HepG2 (cell line): ENCODE data around the gene ENDOG. TPM values are rescaled to one million over a fixed set of nuclear protein-coding genes. Genes with fewer than 3 reads are reported as not detected.

ENCODE experiments used
- CEBPB ChIP-seq: IDR thresholded peaks from 2 replicates; pipeline ENCODE4 v1.6.1; 2011; ENCODE audit warnings: low read depth, low read length, improper control_type of control experiment, borderline replicate concordance
- KDM2A ChIP-seq: sonication (generic); formaldehyde crosslinking; IDR thresholded peaks from 2 replicates; pipeline ENCODE4 v1.4.0; 2020; ENCODE audit warnings: low read depth, missing genetic modification reagents, borderline replicate concordance
- MED8 ChIP-seq: sonication (generic); formaldehyde crosslinking; IDR thresholded peaks from 2 replicates; pipeline ENCODE4 v1.8.1; 2023; ENCODE audit warnings: mild to moderate bottlenecking, missing genetic modification reagents; ENCODE audit not compliant: insufficient replicate concordance
- RBFOX2 ChIP-seq: fragments of 200-400 bp; formaldehyde crosslinking; IDR thresholded peaks from 2 replicates; pipeline ENCODE4 v1.6.1; 2017; ENCODE audit warnings: low read depth, mild to moderate bottlenecking, low read length
- RXRB ChIP-seq: IDR thresholded peaks from 2 replicates; pipeline ENCODE4 v1.6.1; 2016; ENCODE audit warnings: borderline replicate concordance, missing genetic modification reagents, missing compliant biosample characterization
- SRF ChIP-seq: IDR thresholded peaks from 2 replicates; pipeline ENCODE4 v1.6.1; 2011; ENCODE audit warnings: mild to moderate bottlenecking, low read depth, low read length, moderate library complexity
- TOE1 ChIP-seq: sonication (generic); formaldehyde crosslinking; IDR thresholded peaks from 2 replicates; pipeline ENCODE4 v1.4.0; 2020; ENCODE audit warnings: mild to moderate bottlenecking, missing genetic modification reagents
- ZFP82 ChIP-seq: sonication (generic); formaldehyde crosslinking; IDR thresholded peaks from 2 replicates; pipeline ENCODE4 v1.5.1; 2020; ENCODE audit warnings: mild to moderate bottlenecking, missing genetic modification reagents, borderline replicate concordance
- ZNF224 ChIP-seq: sonication (generic); formaldehyde crosslinking; IDR thresholded peaks from 2 replicates; pipeline ENCODE4 v1.5.0; 2020; ENCODE audit warnings: mild to moderate bottlenecking, missing genetic modification reagents
- ZNF354B ChIP-seq: sonication (generic); formaldehyde crosslinking; IDR thresholded peaks from 2 replicates; pipeline ENCODE4 v1.8.0; 2022; ENCODE audit warnings: mild to moderate bottlenecking, missing genetic modification reagents
- ZNF441 ChIP-seq: sonication (generic); formaldehyde crosslinking; IDR thresholded peaks from 2 replicates; pipeline ENCODE4 v1.7.0; 2021; ENCODE audit warnings: missing genetic modification reagents, borderline replicate concordance
- ZNF841 ChIP-seq: sonication (generic); formaldehyde crosslinking; IDR thresholded peaks from 2 replicates; pipeline ENCODE4 v1.8.1; 2023; ENCODE audit warnings: missing genetic modification reagents, borderline replicate concordance
- polyA plus RNA-seq, 8 experiments: library from polyadenylated mRNA; depleted of rRNA in 3 of 8; stranded (reverse) in 7 of 8; unstranded in 1 of 8; fragments of >200 nt; fragmentation: Illumina TruSeq in 4 of 8; extraction: Trizol in 4 of 8; gene quantifications; 2 replicates each; pipeline versions ENCODE4 v1.2.1 to v1.2.3, GENCODE V29; 2011 to 2016; ENCODE audit warnings: low read depth in 4 of 8, missing spikeins in 1 of 8, mixed read lengths in 1 of 8; ENCODE audit not compliant: insufficient read depth in 1 of 8
- total RNA-seq, 5 experiments: library from RNA; depleted of rRNA; stranded (reverse); fragments of >200 nt; fragmentation: Illumina TruSeq; extraction: Trizol; gene quantifications; 2 replicates each; pipeline ENCODE4 v1.2.3, GENCODE V29; 2016; ENCODE audit warnings: low read depth in 1 of 5
- TF ChIP-seq, protein P1 (sequence below): sonication (generic); formaldehyde crosslinking; IDR thresholded peaks from 2 replicates; pipeline ENCODE4 v1.4.0; 2020; ENCODE audit warnings: missing genetic modification reagents
- TF ChIP-seq, protein P2 (sequence below): sonication (generic); formaldehyde crosslinking; IDR thresholded peaks from 2 replicates; pipeline ENCODE4 v1.8.0; 2022; ENCODE audit warnings: mild to moderate bottlenecking, missing genetic modification reagents; ENCODE audit not compliant: insufficient replicate concordance
- TF ChIP-seq, protein P3 (sequence below): sonication (generic); formaldehyde crosslinking; IDR thresholded peaks from 2 replicates; pipeline ENCODE4 v1.4.0; 2020; ENCODE audit warnings: missing genetic modification reagents, low read depth, mild to moderate bottlenecking, borderline replicate concordance
- TF ChIP-seq, protein P4 (sequence below): sonication (generic); formaldehyde crosslinking; IDR thresholded peaks from 2 replicates; pipeline ENCODE4 v1.5.0; 2020; ENCODE audit warnings: missing genetic modification reagents
- TF ChIP-seq, protein P5 (sequence below): IDR thresholded peaks from 2 replicates; pipeline ENCODE4 v1.6.1; 2016; ENCODE audit warnings: missing compliant biosample characterization, missing genetic modification reagents, borderline replicate concordance
- TF ChIP-seq, protein P6 (sequence below): sonication (generic); formaldehyde crosslinking; IDR thresholded peaks from 2 replicates; pipeline ENCODE4 v1.5.0; 2020; ENCODE audit warnings: missing genetic modification reagents
- TF ChIP-seq, protein P7 (sequence below): sonication (generic); formaldehyde crosslinking; IDR thresholded peaks from 2 replicates; pipeline ENCODE4 v1.5.1; 2020; ENCODE audit warnings: missing genetic modification reagents, mild to moderate bottlenecking, borderline replicate concordance

ENDOG gene
- total and polyA plus RNA-seq, 2 of the 13 experiments (the other 11 are each of a cell fraction or from before 2014, with no cell fraction given) = 26.3 to 28.8 TPM

DNA sequence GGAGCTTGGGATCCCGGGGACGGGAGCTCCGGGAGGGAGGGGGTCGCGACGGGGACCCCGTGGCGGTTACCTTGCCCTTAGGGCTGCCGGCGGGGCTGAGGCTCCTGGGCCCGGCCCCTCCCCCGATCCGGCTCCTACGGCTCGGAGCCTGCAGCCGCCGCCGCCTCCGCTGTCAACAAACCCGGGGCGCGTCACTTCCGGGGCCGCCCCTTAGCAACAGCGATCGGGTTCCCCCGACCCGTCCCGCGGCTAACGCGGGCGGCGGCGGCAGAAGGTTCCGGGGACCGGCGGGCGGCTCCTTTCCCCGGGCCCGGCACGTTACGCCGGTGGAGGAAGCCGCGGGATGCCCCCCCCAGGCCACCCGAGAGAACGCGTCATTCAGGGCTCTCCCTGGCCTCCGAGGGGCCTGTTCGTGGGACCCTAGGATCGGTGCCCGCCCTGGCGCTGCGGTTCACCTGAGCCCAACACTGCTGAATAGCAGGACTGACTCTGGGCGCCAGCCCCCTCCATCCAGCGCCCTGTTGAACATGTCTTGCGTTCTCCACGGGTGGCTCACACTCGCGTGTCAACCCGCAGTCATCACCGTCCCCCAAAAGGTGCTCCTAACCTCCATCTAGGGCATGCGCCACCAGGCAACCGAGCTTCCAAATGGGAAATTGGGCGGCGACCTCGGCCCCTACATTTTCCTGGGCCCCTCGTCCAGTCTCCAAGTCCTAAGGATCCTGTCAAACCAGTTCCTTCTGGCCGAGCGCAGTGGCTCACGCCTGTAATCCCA, 46.4 kb upstream of the ENDOG start, which contains the start of gene ZER1 (continued):
- TF ChIP-seq ZNF441 (CRISPR knock-in tag) = peak; percentile 32; the same call in 1 of the 2 replicates
- peak; percentile 37 for TF ChIP-seq MED8 (CRISPR knock-in tag)
- TF ChIP-seq, protein P1, sequence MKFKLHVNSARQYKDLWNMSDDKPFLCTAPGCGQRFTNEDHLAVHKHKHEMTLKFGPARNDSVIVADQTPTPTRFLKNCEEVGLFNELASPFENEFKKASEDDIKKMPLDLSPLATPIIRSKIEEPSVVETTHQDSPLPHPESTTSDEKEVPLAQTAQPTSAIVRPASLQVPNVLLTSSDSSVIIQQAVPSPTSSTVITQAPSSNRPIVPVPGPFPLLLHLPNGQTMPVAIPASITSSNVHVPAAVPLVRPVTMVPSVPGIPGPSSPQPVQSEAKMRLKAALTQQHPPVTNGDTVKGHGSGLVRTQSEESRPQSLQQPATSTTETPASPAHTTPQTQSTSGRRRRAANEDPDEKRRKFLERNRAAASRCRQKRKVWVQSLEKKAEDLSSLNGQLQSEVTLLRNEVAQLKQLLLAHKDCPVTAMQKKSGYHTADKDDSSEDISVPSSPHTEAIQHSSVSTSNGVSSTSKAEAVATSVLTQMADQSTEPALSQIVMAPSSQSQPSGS = peak; percentile 81
- no peak for TF ChIP-seq ZNF354B (CRISPR knock-in tag)
- peak; percentile 75 for TF ChIP-seq RXRB (CRISPR knock-in tag)
- TF ChIP-seq, protein P2, sequence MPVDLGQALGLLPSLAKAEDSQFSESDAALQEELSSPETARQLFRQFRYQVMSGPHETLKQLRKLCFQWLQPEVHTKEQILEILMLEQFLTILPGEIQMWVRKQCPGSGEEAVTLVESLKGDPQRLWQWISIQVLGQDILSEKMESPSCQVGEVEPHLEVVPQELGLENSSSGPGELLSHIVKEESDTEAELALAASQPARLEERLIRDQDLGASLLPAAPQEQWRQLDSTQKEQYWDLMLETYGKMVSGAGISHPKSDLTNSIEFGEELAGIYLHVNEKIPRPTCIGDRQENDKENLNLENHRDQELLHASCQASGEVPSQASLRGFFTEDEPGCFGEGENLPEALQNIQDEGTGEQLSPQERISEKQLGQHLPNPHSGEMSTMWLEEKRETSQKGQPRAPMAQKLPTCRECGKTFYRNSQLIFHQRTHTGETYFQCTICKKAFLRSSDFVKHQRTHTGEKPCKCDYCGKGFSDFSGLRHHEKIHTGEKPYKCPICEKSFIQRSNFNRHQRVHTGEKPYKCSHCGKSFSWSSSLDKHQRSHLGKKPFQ (CRISPR knock-in tag) = peak; percentile 15
- TF ChIP-seq ZNF224 (CRISPR knock-in tag) = 0 out of 2 replicates have a peak, but pooled peaks have one; percentile 63
- TF ChIP-seq ZFP82 (CRISPR knock-in tag) = no peak
- TF ChIP-seq SRF = peak; percentile 72
- TF ChIP-seq, protein P3, sequence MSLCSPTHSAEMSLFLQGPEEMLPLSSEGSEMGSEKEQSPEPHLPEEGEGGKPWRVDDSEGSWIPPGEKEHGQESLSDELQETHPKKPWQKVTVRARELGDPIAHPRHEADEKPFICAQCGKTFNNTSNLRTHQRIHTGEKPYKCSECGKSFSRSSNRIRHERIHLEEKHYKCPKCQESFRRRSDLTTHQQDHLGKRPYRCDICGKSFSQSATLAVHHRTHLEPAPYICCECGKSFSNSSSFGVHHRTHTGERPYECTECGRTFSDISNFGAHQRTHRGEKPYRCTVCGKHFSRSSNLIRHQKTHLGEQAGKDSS = peak; percentile 84; the same call in 1 of the 2 replicates
- TF ChIP-seq, protein P4, sequence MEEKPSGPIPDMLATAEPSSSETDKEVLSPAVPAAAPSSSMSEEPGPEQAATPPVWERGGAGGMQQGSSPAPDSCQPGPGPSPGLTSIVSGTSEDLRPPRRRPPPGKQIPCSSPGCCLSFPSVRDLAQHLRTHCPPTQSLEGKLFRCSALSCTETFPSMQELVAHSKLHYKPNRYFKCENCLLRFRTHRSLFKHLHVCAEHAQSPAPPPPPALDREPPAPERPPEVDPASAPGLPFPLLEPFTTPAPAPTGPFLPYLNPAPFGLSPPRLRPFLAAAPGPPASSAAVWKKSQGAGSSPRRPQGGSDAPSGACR (CRISPR knock-in tag) = peak; percentile 98
- TF ChIP-seq, protein P5, sequence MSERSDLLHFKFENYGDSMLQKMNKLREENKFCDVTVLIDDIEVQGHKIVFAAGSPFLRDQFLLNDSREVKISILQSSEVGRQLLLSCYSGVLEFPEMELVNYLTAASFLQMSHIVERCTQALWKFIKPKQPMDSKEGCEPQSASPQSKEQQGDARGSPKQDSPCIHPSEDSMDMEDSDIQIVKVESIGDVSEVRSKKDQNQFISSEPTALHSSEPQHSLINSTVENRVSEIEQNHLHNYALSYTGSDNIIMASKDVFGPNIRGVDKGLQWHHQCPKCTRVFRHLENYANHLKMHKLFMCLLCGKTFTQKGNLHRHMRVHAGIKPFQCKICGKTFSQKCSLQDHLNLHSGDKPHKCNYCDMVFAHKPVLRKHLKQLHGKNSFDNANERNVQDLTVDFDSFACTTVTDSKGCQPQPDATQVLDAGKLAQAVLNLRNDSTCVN (CRISPR knock-in tag) = peak; percentile 65; the same call in 1 of the 2 replicates
- TF ChIP-seq, protein P6, sequence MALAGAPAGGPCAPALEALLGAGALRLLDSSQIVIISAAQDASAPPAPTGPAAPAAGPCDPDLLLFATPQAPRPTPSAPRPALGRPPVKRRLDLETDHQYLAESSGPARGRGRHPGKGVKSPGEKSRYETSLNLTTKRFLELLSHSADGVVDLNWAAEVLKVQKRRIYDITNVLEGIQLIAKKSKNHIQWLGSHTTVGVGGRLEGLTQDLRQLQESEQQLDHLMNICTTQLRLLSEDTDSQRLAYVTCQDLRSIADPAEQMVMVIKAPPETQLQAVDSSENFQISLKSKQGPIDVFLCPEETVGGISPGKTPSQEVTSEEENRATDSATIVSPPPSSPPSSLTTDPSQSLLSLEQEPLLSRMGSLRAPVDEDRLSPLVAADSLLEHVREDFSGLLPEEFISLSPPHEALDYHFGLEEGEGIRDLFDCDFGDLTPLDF (CRISPR knock-in tag) = peak; percentile 50; the same call in 1 of the 2 replicates
- TF ChIP-seq, protein P7, sequence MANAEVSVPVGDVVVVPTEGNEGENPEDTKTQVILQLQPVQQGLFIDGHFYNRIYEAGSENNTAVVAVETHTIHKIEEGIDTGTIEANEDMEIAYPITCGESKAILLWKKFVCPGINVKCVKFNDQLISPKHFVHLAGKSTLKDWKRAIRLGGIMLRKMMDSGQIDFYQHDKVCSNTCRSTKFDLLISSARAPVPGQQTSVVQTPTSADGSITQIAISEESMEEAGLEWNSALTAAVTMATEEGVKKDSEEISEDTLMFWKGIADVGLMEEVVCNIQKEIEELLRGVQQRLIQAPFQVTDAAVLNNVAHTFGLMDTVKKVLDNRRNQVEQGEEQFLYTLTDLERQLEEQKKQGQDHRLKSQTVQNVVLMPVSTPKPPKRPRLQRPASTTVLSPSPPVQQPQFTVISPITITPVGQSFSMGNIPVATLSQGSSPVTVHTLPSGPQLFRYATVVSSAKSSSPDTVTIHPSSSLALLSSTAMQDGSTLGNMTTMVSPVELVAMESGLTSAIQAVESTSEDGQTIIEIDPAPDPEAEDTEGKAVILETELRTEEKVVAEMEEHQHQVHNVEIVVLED (CRISPR knock-in tag) = peak; percentile 90
- peak; percentile 87 for TF ChIP-seq RBFOX2
- TF ChIP-seq TOE1 (CRISPR knock-in tag) = peak; percentile 84; the same call in 1 of the 2 replicates
- TF ChIP-seq ZNF841 (CRISPR knock-in tag) = no peak
- no peak for TF ChIP-seq CEBPB
- peak; percentile 99 for TF ChIP-seq KDM2A (CRISPR knock-in tag)
